ENCODE results near the gene PEX11B. TPM values are rescaled to one million over a fixed set of nuclear protein-coding genes. Genes with fewer than 3 reads are reported as not detected.

PEX11B gene
- total and polyA plus RNA-seq, 9 donors = 18.2 to 44.4 (median 26.9) TPM

GRCh38 chr1:145908653-145909052, 9.9 kb downstream of the PEX11B start:
- intact Hi-C loops (cut with DNase I) = loop anchor here in 1 of 4 donors (2.0 to 10.0 kb wide), 2 partner anchors 14 to 54 kb away; partner anchors contain the start of gene PIAS3

GRCh38 chr1:145906954-145907753, 11.4 kb downstream of the PEX11B start:
- TF ChIP-seq CTCF (IDR thresholded peaks at IDR 0.05) = no peak
- no peak for TF ChIP-seq EP300 (IDR thresholded peaks at IDR 0.05)
- TF ChIP-seq POLR2A (IDR thresholded peaks at IDR 0.05) = no peak
- WGBS, 3 donors = 75 to 77% (median 76%) methylated on average over 10 of the region's 10 CpGs
- H3K4me1 ChIP-seq (ENCODE audit: insufficient read depth) = no peaks in the 10 kb centered on the region
- intact Hi-C loops (cut with DNase I) = loop anchor here in 1 of 4 donors (10.0 kb wide), 1 partner anchor 52 kb away; the partner anchor contains the start of gene PIAS3
- no peaks in the 10 kb centered on the region for H3K9me3 ChIP-seq
- no peaks in the 10 kb centered on the region for H3K27me3 ChIP-seq
- no peak overlapping the region for H3K27ac ChIP-seq
- no peak for DNase-seq
- H3K4me3 ChIP-seq = no peak overlapping the region
- no peaks in the 10 kb centered on the region for H3K36me3 ChIP-seq

More at GRCh38 chr1:145908653-145909052, 9.9 kb downstream of the PEX11B start:
- Histone ChIP-seq H3K9me3 (no peaks in the 10 kb centered on the region), H3K27me3 (no peaks in the 10 kb centered on the region), H3K36me3 (no peaks in the 10 kb centered on the region), H3K27ac (no peak overlapping the region), H3K4me1 (ENCODE audit: insufficient read depth) (no peaks in the 10 kb centered on the region), H3K4me3 (no peak overlapping the region)
- DNase-seq = no peak
- 41 to 70% (median 57%) methylated on average over 1 of the region's 1 CpG for WGBS, 3 donors
- no peak for TF ChIP-seq EP300 (IDR thresholded peaks at IDR 0.05)
- no peak for TF ChIP-seq POLR2A (IDR thresholded peaks at IDR 0.05)
- TF ChIP-seq CTCF (IDR thresholded peaks at IDR 0.05) = no peak

GRCh38 chr1:145901312-145902021, 17.1 kb downstream of the PEX11B start:
- Histone ChIP-seq H3K36me3 (no peaks in the 10 kb centered on the region), H3K4me1 (ENCODE audit: insufficient read depth) (no peaks in the 10 kb centered on the region), H3K27me3 (no peaks in the 10 kb centered on the region), H3K4me3 (no peak overlapping the region), H3K9me3 (no peaks in the 10 kb centered on the region), H3K27ac (no peak overlapping the region)
- TF ChIP-seq POLR2A (IDR thresholded peaks at IDR 0.05) (no peak), CTCF (IDR thresholded peaks at IDR 0.05) (no peak), EP300 (IDR thresholded peaks at IDR 0.05) (no peak)
- DNase-seq = no peak
- WGBS, 3 donors = 79 to 86% (median 80%) methylated on average over 12 of the region's 12 CpGs
- intact Hi-C loops (cut with DNase I) = loop anchor here in 1 of 4 donors (10.0 kb wide), 1 partner anchor 47 kb away; the partner anchor contains the start of gene PIAS3

GRCh38 chr1:145898756-145899155, 19.8 kb downstream of the PEX11B start:
- no peaks in the 10 kb centered on the region for H3K4me1 ChIP-seq (ENCODE audit: insufficient read depth)
- no peak overlapping the region for H3K27ac ChIP-seq
- H3K36me3 ChIP-seq = no peaks in the 10 kb centered on the region
- no peak for TF ChIP-seq POLR2A (IDR thresholded peaks at IDR 0.05)
- TF ChIP-seq EP300 (IDR thresholded peaks at IDR 0.05) = no peak
- TF ChIP-seq CTCF (IDR thresholded peaks at IDR 0.05) = no peak
- DNase-seq = no peak
- H3K27me3 ChIP-seq = no peaks in the 10 kb centered on the region
- intact Hi-C loops (cut with DNase I) = loop anchor here in 1 of 4 donors (10.0 kb wide), 1 partner anchor 106 kb away; no protein-coding TSS in a partner anchor
- no peak overlapping the region for H3K4me3 ChIP-seq
- H3K9me3 ChIP-seq = no peaks in the 10 kb centered on the region
- WGBS, 3 donors = 75 to 78% (median 75%) methylated on average over 5 of the region's 5 CpGs
